Measurements from ENCODE around the gene STEAP3. TPM values are rescaled to one million over a fixed set of nuclear protein-coding genes. Genes with fewer than 3 reads are reported as not detected.

The STEAP3 gene
- total RNA-seq, 1 experiment from 2014 or later, result 32.3 TPM

- no peak for TF ChIP-seq YY1 (IDR thresholded peaks at IDR 0.05; ENCODE audit: extremely low read depth, insufficient replicate concordance, low read depth, low read length)
These were observed 38.0 kb downstream of the STEAP3 start (continued) for GRCh38 chr2:119261493-119262225.

- no peak overlapping the region for H2AFZ ChIP-seq (ENCODE audit: low read depth, low read length, poor library complexity, severe bottlenecking)
- no peaks in the 10 kb centered on the region for H4K20me1 ChIP-seq (ENCODE audit: insufficient read depth)
- no peak for ATAC-seq
- no peak overlapping the region for H3K27ac ChIP-seq (ENCODE audit: low read depth, low read length)
- H3K4me2 ChIP-seq (ENCODE audit: low read length), result no peak overlapping the region
- no peaks in the 10 kb centered on the region for H3K79me2 ChIP-seq (ENCODE audit: insufficient read depth, low read length)
- BruUV-seq (replicated peaks), result no TSS peak
- H3K9ac ChIP-seq (ENCODE audit: low read length), result no peak overlapping the region
- no peaks in the 10 kb centered on the region for H3K9me3 ChIP-seq (ENCODE audit: control insufficient read depth in 1 of 2, insufficient read depth in 1 of 2, low read depth in 1 of 2, low read length in 2 of 2)
- no peak for DNase-seq (ENCODE audit: low read depth, low spot score)
- ChIA-PET CTCF (no interaction called here), POLR2A (no interaction called here), RAD21 (ENCODE audit: low non-redundant PET in 1 of 2, low total read pairs in 2 of 2, uncharacterized antibody in 2 of 2, unreplicated experiment in 2 of 2) (no interaction called here)
- H3K27me3 ChIP-seq (ENCODE audit: insufficient read depth, low read length), result no peaks in the 10 kb centered on the region
- H3K4me3 ChIP-seq (replicated peaks in 1 of 2; ENCODE audit: low read depth in 1 of 2, low read length in 2 of 2), result no peak overlapping the region
- peaks cover 0 to 16% of the 10 kb centered on the region in 2 experiments; a peak in 2 of 4 replicates for H3K4me1 ChIP-seq (ENCODE audit: control insufficient read depth in 1 of 2, insufficient read depth in 2 of 2, low read length in 2 of 2)
- H3K36me3 ChIP-seq (ENCODE audit: control insufficient read depth in 1 of 2, insufficient read depth in 2 of 2, low read length in 2 of 2), result peaks cover 2 to 5% of the 10 kb centered on the region in 2 experiments; a peak in 1 of 4 replicates
- TF ChIP-seq ZFX (IDR thresholded peaks at IDR 0.05) (no peak), FOSL1 (IDR thresholded peaks at IDR 0.05; ENCODE audit: low read depth) (no peak), EGR1 (IDR thresholded peaks at IDR 0.05; ENCODE audit: low read depth) (no peak), YY1 (IDR thresholded peaks at IDR 0.05; ENCODE audit: extremely low read depth, insufficient replicate concordance, low read depth, low read length) (no peak), POLR2A (IDR thresholded peaks at IDR 0.05; ENCODE audit: borderline replicate concordance, extremely low read depth, insufficient read depth, insufficient read length) (no peak), TCF7L2 (IDR thresholded peaks at IDR 0.05; ENCODE audit: borderline replicate concordance, extremely low read depth, insufficient read depth, insufficient read length) (no peak), JUND (IDR thresholded peaks at IDR 0.05) (no peak), POLR2AphosphoS5 (IDR thresholded peaks at IDR 0.05; ENCODE audit: low read depth, low read length) (no peak), SP1 (IDR thresholded peaks at IDR 0.05; ENCODE audit: low read depth) (no peak), ATF3 (IDR thresholded peaks at IDR 0.05) (no peak), CBX3 (IDR thresholded peaks at IDR 0.05; ENCODE audit: low read depth) (no peak), MAX (IDR thresholded peaks at IDR 0.05) (no peak), CTCF (IDR thresholded peaks at IDR 0.05 in 2 of 3, conservative IDR thresholded peaks at IDR 0.05 in 1 of 3; ENCODE audit: borderline replicate concordance in 1 of 3, insufficient read depth in 1 of 3, low read depth in 2 of 3, low read length in 2 of 3) (no peak)
- intact Hi-C loops (cut with micrococcal nuclease), result no loop called here
- no peaks in the 10 kb centered on the region for H3K9me2 ChIP-seq (ENCODE audit: insufficient read depth)
These were observed 39.4 kb downstream of the STEAP3 start for GRCh38 chr2:119263025-119263424.

All from HCT116 (cell line).